Measurements from ENCODE around the gene HHLA2.

DNA sequence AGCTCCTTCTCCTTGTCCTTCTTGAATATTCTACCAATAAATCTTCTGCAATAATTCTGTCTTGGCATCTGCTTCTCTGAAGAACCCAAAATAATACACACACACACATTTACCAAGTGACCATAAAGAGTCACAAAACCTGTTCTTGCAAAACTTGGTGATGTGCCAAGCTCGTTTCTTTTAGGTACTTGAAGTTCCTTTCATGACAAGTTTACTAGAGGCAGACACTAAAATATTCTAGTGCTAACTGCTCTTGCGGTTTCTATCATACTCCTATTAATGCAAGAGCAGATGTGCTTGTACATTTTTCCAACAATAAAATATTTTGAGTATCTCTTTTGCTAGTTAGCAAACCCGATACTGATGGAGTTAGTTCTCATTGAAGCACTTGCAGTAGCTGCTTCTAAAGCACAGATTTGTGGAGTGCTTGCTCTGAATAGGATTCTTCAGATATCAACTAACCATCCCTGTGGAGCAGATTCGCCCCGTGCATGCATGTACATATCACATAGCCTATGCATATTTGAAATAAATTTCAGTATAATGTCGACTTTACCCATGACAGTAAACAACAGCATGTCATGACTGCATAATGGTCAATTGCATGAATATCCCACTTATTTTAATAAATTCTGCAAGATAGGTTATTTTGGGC is 23.2 kb downstream of the HHLA2 start:
- TF ChIP-seq EP300 (IDR thresholded peaks at IDR 0.05) = no peak
- TF ChIP-seq, protein P1, sequence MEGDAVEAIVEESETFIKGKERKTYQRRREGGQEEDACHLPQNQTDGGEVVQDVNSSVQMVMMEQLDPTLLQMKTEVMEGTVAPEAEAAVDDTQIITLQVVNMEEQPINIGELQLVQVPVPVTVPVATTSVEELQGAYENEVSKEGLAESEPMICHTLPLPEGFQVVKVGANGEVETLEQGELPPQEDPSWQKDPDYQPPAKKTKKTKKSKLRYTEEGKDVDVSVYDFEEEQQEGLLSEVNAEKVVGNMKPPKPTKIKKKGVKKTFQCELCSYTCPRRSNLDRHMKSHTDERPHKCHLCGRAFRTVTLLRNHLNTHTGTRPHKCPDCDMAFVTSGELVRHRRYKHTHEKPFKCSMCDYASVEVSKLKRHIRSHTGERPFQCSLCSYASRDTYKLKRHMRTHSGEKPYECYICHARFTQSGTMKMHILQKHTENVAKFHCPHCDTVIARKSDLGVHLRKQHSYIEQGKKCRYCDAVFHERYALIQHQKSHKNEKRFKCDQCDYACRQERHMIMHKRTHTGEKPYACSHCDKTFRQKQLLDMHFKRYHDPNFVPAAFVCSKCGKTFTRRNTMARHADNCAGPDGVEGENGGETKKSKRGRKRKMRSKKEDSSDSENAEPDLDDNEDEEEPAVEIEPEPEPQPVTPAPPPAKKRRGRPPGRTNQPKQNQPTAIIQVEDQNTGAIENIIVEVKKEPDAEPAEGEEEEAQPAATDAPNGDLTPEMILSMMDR (IDR thresholded peaks at IDR 0.05) = no peak
